Endodermal cell (in vitro differentiated cells): ENCODE results near the gene LAIR2. TPM values are rescaled to one million over a fixed set of nuclear protein-coding genes. Genes with fewer than 3 reads are reported as not detected.
"Not testable (repeated sequence)": the region's sequence is repeated elsewhere in the genome, so short reads cannot be mapped to it uniquely, and the experiment has no call there.

Source experiments
- DNase-seq: peaks from one replicate; pipeline ENCODE4 v3.0.0-alpha.2; 2017
- H3K27ac ChIP-seq: 2 replicates; pipeline ENCODE4 v1.5.1; 2013; ENCODE audit warnings: mild to moderate bottlenecking, low read depth, low read length, moderate library complexity
- H3K27me3 ChIP-seq: 2 replicates; pipeline ENCODE4 v1.6.1; 2013; ENCODE audit warnings: mild to moderate bottlenecking, low read length, moderate library complexity; ENCODE audit not compliant: insufficient read depth, control insufficient read depth, poor library complexity, severe bottlenecking
- H3K36me3 ChIP-seq: 2 replicates; pipeline ENCODE4 v1.7.0; 2013; ENCODE audit warnings: mild to moderate bottlenecking, low read length, moderate library complexity; ENCODE audit not compliant: control insufficient read depth, insufficient read depth
- H3K4me1 ChIP-seq: one replicate; pipeline ENCODE4 v1.7.0; 2013; ENCODE audit warnings: low read length; ENCODE audit not compliant: control insufficient read depth, insufficient read depth
- H3K4me3 ChIP-seq: 2 replicates; pipeline ENCODE4 v1.5.1; 2013; ENCODE audit warnings: mild to moderate bottlenecking, low read length, moderate library complexity
- H3K9ac ChIP-seq: 2 replicates; pipeline ENCODE4 v1.6.1; 2013; ENCODE audit warnings: mild to moderate bottlenecking, low read length, moderate library complexity; ENCODE audit not compliant: poor library complexity, severe bottlenecking; ENCODE audit errors: extremely low read depth
- H3K9me3 ChIP-seq: 2 replicates; pipeline ENCODE4 v1.6.1; 2013; ENCODE audit warnings: mild to moderate bottlenecking, low read length, moderate library complexity; ENCODE audit not compliant: control insufficient read depth
- H3K27ac Mint-ChIP-seq: 2 replicates; pipeline ENCODE4 v1.8.0; 2020; ENCODE audit warnings: mixed read lengths
- H3K27me3 Mint-ChIP-seq: 2 replicates; pipeline ENCODE4 v1.8.0; 2021; ENCODE audit warnings: mild to moderate bottlenecking, mixed read lengths; ENCODE audit not compliant: insufficient read depth
- H3K36me3 Mint-ChIP-seq: 2 replicates; pipeline ENCODE4 v1.8.0; 2020; ENCODE audit warnings: low read depth, mixed read lengths
- H3K4me1 Mint-ChIP-seq: 2 replicates; pipeline ENCODE4 v1.8.0; 2020; ENCODE audit warnings: mixed read lengths
- H3K4me3 Mint-ChIP-seq: 2 replicates; pipeline ENCODE4 v1.8.0; 2020; ENCODE audit warnings: mild to moderate bottlenecking, moderate library complexity, mixed read lengths
- H3K9me3 Mint-ChIP-seq: 2 replicates; pipeline ENCODE4 v1.8.0; 2020; ENCODE audit warnings: mild to moderate bottlenecking, mixed read lengths
- CTCF ChIP-seq: fragments of 200-600 bp; sonication (generic); conservative IDR thresholded peaks from 2 replicates; pipeline ENCODE4 v1.5.0; 2021; ENCODE audit warnings: antibody characterized with exemption, mild to moderate bottlenecking
- WGBS, 2 experiments: methylation state at CpG; one replicate each; pipeline versions ENCODE4 v1.1.5 to v1.1.7; 2013; ENCODE audit warnings: missing lambda C conversion rate in 2 of 2, mixed read lengths in 1 of 2; ENCODE audit not compliant: insufficient coverage in 1 of 2, insufficient read length in 1 of 2; 5-methylcytosine and 5-hydroxymethylcytosine counted together
- total RNA-seq, 2 donors: library from RNA; stranded (reverse); fragmentation: NEBNext Ultra II Directional in 1 of 2; extraction: Animal tissue kit (Norgen Biotek cat#: 25700) in 1 of 2; gene quantifications; 2 replicates in 1 of 2; 3 replicates in 1 of 2; pipeline ENCODE4 v1.2.1, GENCODE V29; 2021

LAIR2 gene
- total RNA-seq, 2 donors from 2014 or later = not detected

- not testable (repeated sequence) for H3K36me3 Mint-ChIP-seq, H3K9me3 ChIP-seq, H3K4me1 ChIP-seq, H3K27ac Mint-ChIP-seq, H3K27ac ChIP-seq, H3K4me3 ChIP-seq, H3K4me1 Mint-ChIP-seq, H3K4me3 Mint-ChIP-seq, H3K36me3 ChIP-seq, DNase-seq, H3K9ac ChIP-seq, H3K27me3 Mint-ChIP-seq, H3K27me3 ChIP-seq
- WGBS, 2 experiments = 76 to 90% methylated on average over 1 to 4 of the region's 4 CpGs
- H3K9me3 Mint-ChIP-seq = peaks cover 69% of the 10 kb centered on the region
Observed at GRCh38 chr19:54505542-54505941, 2.9 kb downstream of the LAIR2 start.

- Histone ChIP-seq H3K9me3 (peaks cover 7% of the 10 kb centered on the region), H3K27me3 (no peaks in the 10 kb centered on the region), H3K4me1 (no peaks in the 10 kb centered on the region), H3K9ac (no peak overlapping the region), H3K36me3 (no peaks in the 10 kb centered on the region), H3K4me3 (no peak overlapping the region), H3K27ac (no peak overlapping the region)
- Mint-ChIP-seq H3K27me3 (no peaks in the 10 kb centered on the region), H3K4me3 (no peak overlapping the region), H3K27ac (no peak overlapping the region), H3K36me3 (no peaks in the 10 kb centered on the region), H3K9me3 (peaks cover 65% of the 10 kb centered on the region), H3K4me1 (no peaks in the 10 kb centered on the region)
- no peak for DNase-seq
- TF ChIP-seq CTCF = no peak
- 65 to 67% methylated on average over 10 of the region's 10 CpGs for WGBS, 2 experiments
Observed at GRCh38 chr19:54506079-54506478, 3.4 kb downstream of the LAIR2 start.

GRCh38 chr19:54507038-54507717 is 4.5 kb downstream of the LAIR2 start:
- not testable (repeated sequence) for H3K27ac ChIP-seq, H3K4me3 Mint-ChIP-seq, H3K27me3 Mint-ChIP-seq, H3K9ac ChIP-seq, H3K27ac Mint-ChIP-seq, H3K9me3 ChIP-seq, DNase-seq, H3K4me1 ChIP-seq, H3K36me3 ChIP-seq, H3K27me3 ChIP-seq, H3K36me3 Mint-ChIP-seq, H3K4me3 ChIP-seq, H3K4me1 Mint-ChIP-seq
- peaks cover 68% of the 10 kb centered on the region for H3K9me3 Mint-ChIP-seq
- WGBS, 2 experiments = 81% methylated on average over 9 of the region's 15 CpGs; no CpG with 5 or more reads in 1 of the 2 experiments

GRCh38 chr19:54507824-54508223 is 5.2 kb downstream of the LAIR2 start:
- Mint-ChIP-seq H3K4me1 (no peaks in the 10 kb centered on the region), H3K36me3 (no peaks in the 10 kb centered on the region), H3K4me3 (no peak overlapping the region), H3K9me3 (peaks cover 68% of the 10 kb centered on the region), H3K27me3 (no peaks in the 10 kb centered on the region), H3K27ac (no peak overlapping the region)
- H3K9me3 ChIP-seq = no peaks in the 10 kb centered on the region
- no peaks in the 10 kb centered on the region for H3K27me3 ChIP-seq
- no peak for TF ChIP-seq CTCF
- H3K9ac ChIP-seq = no peak overlapping the region
- WGBS, 2 experiments = 79 to 83% methylated on average over 7 to 12 of the region's 12 CpGs
- no peaks in the 10 kb centered on the region for H3K4me1 ChIP-seq
- no peaks in the 10 kb centered on the region for H3K36me3 ChIP-seq
- H3K27ac ChIP-seq = no peak overlapping the region
- no peak overlapping the region for H3K4me3 ChIP-seq
- no peak for DNase-seq

- not testable (repeated sequence) for H3K9me3 ChIP-seq, H3K4me3 ChIP-seq, H3K36me3 ChIP-seq, H3K27ac Mint-ChIP-seq, H3K4me1 ChIP-seq, H3K27me3 ChIP-seq, H3K4me1 Mint-ChIP-seq, H3K4me3 Mint-ChIP-seq, H3K9ac ChIP-seq, H3K36me3 Mint-ChIP-seq, DNase-seq, H3K27ac ChIP-seq, H3K27me3 Mint-ChIP-seq
- WGBS, 2 experiments = 77% methylated on average over 2 of the region's 3 CpGs; no CpG with 5 or more reads in 1 of the 2 experiments
- H3K9me3 Mint-ChIP-seq = peaks cover 70% of the 10 kb centered on the region
Observed at GRCh38 chr19:54508487-54508886, 5.9 kb downstream of the LAIR2 start.
